HG03139 (cell line): ENCODE data around the gene RPP38.

Experiments
- ATAC-seq: cut with Tn5 transposase; IDR thresholded peaks from one replicate; pipeline ENCODE4 v1.9.1; 2021; ENCODE audit not compliant: unreplicated experiment

The RPP38 gene

GRCh38 chr10:15097011-15097812 lies at the start of gene RPP38:
RPP38 (plus strand) TSS chr10:15097355; CDS start chr10:15103315, 5,960 bp downstream.
- peak; percentile 76 for ATAC-seq

GRCh38 chr10:15049533-15049932 lies 47.6 kb upstream of the RPP38 start:
- no peak for ATAC-seq

- ATAC-seq, result no peak
These were observed 45.0 kb upstream of the RPP38 start for GRCh38 chr10:15052121-15052520.

GRCh38 chr10:15053061-15053460 lies 44.1 kb upstream of the RPP38 start:
- ATAC-seq, result no peak

- ATAC-seq, result no peak
These were observed 38.5 kb upstream of the RPP38 start for GRCh38 chr10:15058689-15059088.

GRCh38 chr10:15059914-15060313 lies 37.2 kb upstream of the RPP38 start:
- ATAC-seq, result no peak

- no peak for ATAC-seq
These were observed 36.5 kb upstream of the RPP38 start for GRCh38 chr10:15060638-15061037.

- no peak for ATAC-seq
These were observed 30.0 kb upstream of the RPP38 start for GRCh38 chr10:15067154-15067553.

GRCh38 chr10:15068802-15069201 lies 28.4 kb upstream of the RPP38 start:
- ATAC-seq, result no peak

GRCh38 chr10:15069230-15069629 lies 27.9 kb upstream of the RPP38 start:
- no peak for ATAC-seq

GRCh38 chr10:15072358-15072757 lies 24.8 kb upstream of the RPP38 start:
- ATAC-seq, result no peak

GRCh38 chr10:15075421-15075820 lies 21.7 kb upstream of the RPP38 start:
- ATAC-seq, result no peak

- ATAC-seq, result no peak
These were observed 13.3 kb upstream of the RPP38 start for GRCh38 chr10:15083674-15084501.

GRCh38 chr10:15084502-15084922 lies 12.6 kb upstream of the RPP38 start:
- ATAC-seq, result no peak

GRCh38 chr10:15088428-15089261 lies 8.5 kb upstream of the RPP38 start, which contains the start of gene ACBD7:
ACBD7 (minus strand) TSS chr10:15088776; CDS start chr10:15088728, 48 bp downstream.
- ATAC-seq, result peak; percentile 97

- ATAC-seq, result no peak
These were observed 5.7 kb upstream of the RPP38 start for GRCh38 chr10:15091418-15091817.

GRCh38 chr10:15092855-15093408 lies 4.2 kb upstream of the RPP38 start:
- ATAC-seq, result no peak

GRCh38 chr10:15096661-15097010 lies 519 bp upstream of the RPP38 start:
- ATAC-seq, result no peak

- no peak for ATAC-seq
These were observed 2.7 kb downstream of the RPP38 start for GRCh38 chr10:15099886-15100285.

- ATAC-seq, result no peak
These were observed 6.4 kb downstream of the RPP38 start for GRCh38 chr10:15103513-15103912.
